SK-N-SH (cell line): ENCODE measurements around the gene CPZ. TPM values are rescaled to one million over a fixed set of nuclear protein-coding genes. Genes with fewer than 3 reads are reported as not detected.

Experiments used
- CTCF ChIA-PET: fragments of 300-600, 350-600 bp; formaldehyde crosslinking; extraction: SDS; loops from one replicate; lab custom pipeline; 2021; lab: Yijun Ruan, JAX
- POLR2A ChIA-PET: fragments of 350-600 bp; sonication (Branson Sonifier 250); formaldehyde crosslinking; extraction: SDS; loops from one replicate; lab custom pipeline; 2020; ENCODE audit warnings: antibody characterized with exemption, inconsistent platforms; lab: Yijun Ruan, JAX
- DNase-seq: peaks from one replicate; pipeline ENCODE4 v3.0.0; 2012
- H2AFZ ChIP-seq: fragments of 200-600 bp; sonication (generic); 2 replicates; pipeline ENCODE4 v1.8.1; 2016; ENCODE audit warnings: antibody characterized with exemption, mild to moderate bottlenecking, low read depth
- H3F3A ChIP-seq: fragments of 200-600 bp; sonication (generic); replicated peaks from 2 replicates; pipeline ENCODE3; 2016; ENCODE audit warnings: antibody characterized with exemption, mild to moderate bottlenecking; ENCODE audit not compliant: insufficient read depth
- H3K27ac ChIP-seq, 2 experiments: fragments of 200-500 bp in 1 of 2; fragments of 200-600 bp in 1 of 2; sonication (Bioruptor generic) in 1 of 2; sonication (generic), shearing (Covaris generic) in 1 of 2; 2 replicates each; pipeline versions ENCODE4 v1.5.1 to v1.6.1; 2014 to 2016; ENCODE audit warnings: low read depth in 2 of 2, inconsistent platforms in 1 of 2, low read length in 1 of 2, mild to moderate bottlenecking in 1 of 2, mixed read lengths in 1 of 2
- H3K27me3 ChIP-seq: fragments of 200-600 bp; sonication (generic), shearing (Covaris generic); 2 replicates; pipeline ENCODE4 v1.6.1; 2016; ENCODE audit warnings: mixed run types; ENCODE audit not compliant: insufficient read depth
- H3K36me3 ChIP-seq, 2 experiments: fragments of 200-500 bp in 1 of 2; fragments of 200-600 bp in 1 of 2; sonication (Bioruptor generic) in 1 of 2; sonication (generic) in 1 of 2; replicated peaks in 1 of 2; 2 replicates each; pipeline versions ENCODE3 to v1.5.1; 2014 to 2016; ENCODE audit warnings: low read length in 1 of 2, mild to moderate bottlenecking in 1 of 2; ENCODE audit not compliant: insufficient read depth in 2 of 2, control insufficient read depth in 1 of 2
- H3K4me1 ChIP-seq, 2 experiments: fragments of 200-500 bp in 1 of 2; fragments of 200-600 bp in 1 of 2; sonication (Bioruptor generic) in 1 of 2; sonication (generic), shearing (Covaris generic) in 1 of 2; 2 replicates each; pipeline versions ENCODE4 v1.5.1 to v1.6.1; 2014 to 2016; ENCODE audit warnings: low read depth in 1 of 2, low read length in 1 of 2, mixed run types in 1 of 2; ENCODE audit not compliant: insufficient read depth in 2 of 2, control insufficient read depth in 1 of 2
- H3K4me2 ChIP-seq: fragments of 200-600 bp; sonication (generic), shearing (Covaris generic); 2 replicates; pipeline ENCODE4 v1.6.1; 2017; ENCODE audit warnings: mixed run types
- H3K4me3 ChIP-seq, 2 experiments: fragments of 200-500 bp in 1 of 2; fragments of 200-600 bp in 1 of 2; sonication (Bioruptor generic) in 1 of 2; sonication (generic), shearing (Covaris generic) in 1 of 2; 2 replicates each; pipeline versions ENCODE4 v1.5.1 to v1.8.1; 2014 to 2016; ENCODE audit warnings: low read depth in 2 of 2, inconsistent platforms in 1 of 2, low read length in 1 of 2, mild to moderate bottlenecking in 1 of 2, mixed read lengths in 1 of 2, moderate library complexity in 1 of 2
- H3K79me2 ChIP-seq: fragments of 200-600 bp; sonication (generic); 2 replicates; pipeline ENCODE4 v1.8.1; 2017; ENCODE audit warnings: mild to moderate bottlenecking; ENCODE audit not compliant: insufficient read depth
- H3K9ac ChIP-seq: fragments of 200-600 bp; sonication (generic); 2 replicates; pipeline ENCODE4 v1.6.1; 2017; ENCODE audit warnings: mixed run types
- H3K9me2 ChIP-seq: fragments of 200-600 bp; sonication (generic); 2 replicates; pipeline ENCODE4 v1.6.1; 2017; ENCODE audit warnings: mixed run types
- H3K9me3 ChIP-seq: fragments of 200-600 bp; sonication (generic); 2 replicates; pipeline ENCODE4 v1.6.1; 2017; ENCODE audit warnings: mixed run types, mild to moderate bottlenecking, moderate library complexity
- H4K20me1 ChIP-seq: fragments of 200-600 bp; sonication (generic); 2 replicates; pipeline ENCODE4 v1.6.1; 2017; ENCODE audit warnings: mild to moderate bottlenecking, mixed run types; ENCODE audit not compliant: insufficient read depth
- ELF1 ChIP-seq: IDR thresholded peaks from 2 replicates; pipeline ENCODE4 v1.4.0; 2012
- EP300 ChIP-seq, 2 experiments: IDR thresholded peaks; 2 replicates each; pipeline versions ENCODE4 v1.4.0 to v1.6.1; 2012; ENCODE audit warnings: borderline replicate concordance in 1 of 2, low read depth in 1 of 2, low read length in 1 of 2
- FOXM1 ChIP-seq: IDR thresholded peaks from 2 replicates; pipeline ENCODE4 v1.4.0; 2012; ENCODE audit warnings: low read depth, mild to moderate bottlenecking
- GABPA ChIP-seq: IDR thresholded peaks from 2 replicates; pipeline ENCODE4 v1.4.0; 2012; ENCODE audit warnings: low read depth, mild to moderate bottlenecking
- GATA2 ChIP-seq: sonication (generic); formaldehyde crosslinking; IDR thresholded peaks from 2 replicates; pipeline ENCODE4 v1.5.0; 2020; ENCODE audit warnings: mild to moderate bottlenecking, missing genetic modification reagents
- IRF3 ChIP-seq: fragments of 150-350 bp; IDR thresholded peaks from 2 replicates; pipeline ENCODE4 v1.6.1; 2016; ENCODE audit warnings: mild to moderate bottlenecking, low read depth, low read length
- JUND ChIP-seq: IDR thresholded peaks from 2 replicates; pipeline ENCODE4 v1.4.0; 2012
- POLR2AphosphoS5 ChIP-seq: IDR thresholded peaks from 2 replicates; pipeline ENCODE4 v1.6.1; 2012; ENCODE audit warnings: low read depth, low read length
- REST ChIP-seq: IDR thresholded peaks from 2 replicates; pipeline ENCODE4 v1.6.1; 2012; ENCODE audit warnings: mild to moderate bottlenecking, low read depth, low read length, moderate library complexity
- RXRA ChIP-seq: IDR thresholded peaks from 2 replicates; pipeline ENCODE4 v1.4.0; 2012; ENCODE audit warnings: low read depth, mild to moderate bottlenecking, borderline replicate concordance
- SIN3A ChIP-seq: IDR thresholded peaks from 2 replicates; pipeline ENCODE4 v1.6.1; 2012; ENCODE audit warnings: low read depth, mild to moderate bottlenecking, low read length, moderate library complexity, borderline replicate concordance
- SMC3 ChIP-seq: IDR thresholded peaks from 2 replicates; pipeline ENCODE4 v1.6.1; 2012; ENCODE audit warnings: low read depth, low read length, improper control_type of control experiment
- TEAD4 ChIP-seq: IDR thresholded peaks from 2 replicates; pipeline ENCODE4 v1.4.0; 2012; ENCODE audit warnings: mild to moderate bottlenecking, borderline replicate concordance; ENCODE audit not compliant: insufficient read depth
- YY1 ChIP-seq: IDR thresholded peaks from 2 replicates; pipeline ENCODE4 v1.4.0; 2012; ENCODE audit warnings: low read depth, mild to moderate bottlenecking
- WGBS: methylation state at CpG from one replicate; pipeline ENCODE4 v1.1.6; 2017; ENCODE audit warnings: low lambda C conversion rate; 5-methylcytosine and 5-hydroxymethylcytosine counted together
- polyA plus RNA-seq, 3 experiments: library from polyadenylated mRNA; depleted of rRNA; stranded (reverse); fragments of >200 nt; gene quantifications; 2 replicates each; pipeline ENCODE4 v1.2.3, GENCODE V29; 2012
- TF ChIP-seq, protein P1 (sequence below): IDR thresholded peaks from 2 replicates; pipeline ENCODE4 v1.4.0; 2012; ENCODE audit warnings: low read depth
- TF ChIP-seq, protein P2 (sequence below): IDR thresholded peaks from 2 replicates; pipeline ENCODE4 v1.4.0; 2012; ENCODE audit warnings: low read depth, borderline replicate concordance
- TF ChIP-seq, protein P3 (sequence below): IDR thresholded peaks from 2 replicates; pipeline ENCODE4 v1.4.0; 2012; ENCODE audit warnings: low read depth, borderline replicate concordance
- TF ChIP-seq, protein P4 (sequence below): IDR thresholded peaks from 2 replicates; pipeline ENCODE4; 2012

The CPZ gene
- polyA plus RNA-seq, 1 of the 3 experiments (the other 2 are of a cell fraction), result not detected

- H3K27ac ChIP-seq, result no peak overlapping the region
- no peak for DNase-seq
- H3K36me3 ChIP-seq, result no peaks in the 10 kb centered on the region
- TF ChIP-seq YY1, result no peak
- TF ChIP-seq IRF3, result no peak
- TF ChIP-seq EP300 (IDR thresholded peaks at IDR 0.05; ENCODE audit: borderline replicate concordance in 1 of 2, low read depth in 1 of 2, low read length in 1 of 2), result no peak
- TF ChIP-seq, protein P1, sequence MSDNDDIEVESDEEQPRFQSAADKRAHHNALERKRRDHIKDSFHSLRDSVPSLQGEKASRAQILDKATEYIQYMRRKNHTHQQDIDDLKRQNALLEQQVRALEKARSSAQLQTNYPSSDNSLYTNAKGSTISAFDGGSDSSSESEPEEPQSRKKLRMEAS, result no peak
- TF ChIP-seq FOXM1, result no peak
- no peak for TF ChIP-seq RXRA
- TF ChIP-seq, protein P2, sequence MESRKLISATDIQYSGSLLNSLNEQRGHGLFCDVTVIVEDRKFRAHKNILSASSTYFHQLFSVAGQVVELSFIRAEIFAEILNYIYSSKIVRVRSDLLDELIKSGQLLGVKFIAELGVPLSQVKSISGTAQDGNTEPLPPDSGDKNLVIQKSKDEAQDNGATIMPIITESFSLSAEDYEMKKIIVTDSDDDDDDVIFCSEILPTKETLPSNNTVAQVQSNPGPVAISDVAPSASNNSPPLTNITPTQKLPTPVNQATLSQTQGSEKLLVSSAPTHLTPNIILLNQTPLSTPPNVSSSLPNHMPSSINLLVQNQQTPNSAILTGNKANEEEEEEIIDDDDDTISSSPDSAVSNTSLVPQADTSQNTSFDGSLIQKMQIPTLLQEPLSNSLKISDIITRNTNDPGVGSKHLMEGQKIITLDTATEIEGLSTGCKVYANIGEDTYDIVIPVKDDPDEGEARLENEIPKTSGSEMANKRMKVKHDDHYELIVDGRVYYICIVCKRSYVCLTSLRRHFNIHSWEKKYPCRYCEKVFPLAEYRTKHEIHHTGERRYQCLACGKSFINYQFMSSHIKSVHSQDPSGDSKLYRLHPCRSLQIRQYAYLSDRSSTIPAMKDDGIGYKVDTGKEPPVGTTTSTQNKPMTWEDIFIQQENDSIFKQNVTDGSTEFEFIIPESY, result no peak
- TF ChIP-seq GABPA, result no peak
- TF ChIP-seq TEAD4, result no peak
- H3K4me3 ChIP-seq, result no peak overlapping the region
- WGBS, result 71% methylated on average over 12 of the region's 12 CpGs
- no peaks in the 10 kb centered on the region for H3K9me2 ChIP-seq
- H3K9me3 ChIP-seq, result no peaks in the 10 kb centered on the region
- H3K79me2 ChIP-seq, result no peaks in the 10 kb centered on the region
- H2AFZ ChIP-seq, result no peak overlapping the region
- no peaks in the 10 kb centered on the region for H3K27me3 ChIP-seq
- ChIA-PET CTCF (no interaction called here), POLR2A (no interaction called here)
- no peak overlapping the region for H3K9ac ChIP-seq
- H3K4me1 ChIP-seq, result no peaks in the 10 kb centered on the region
- no peaks in the 10 kb centered on the region for H3F3A ChIP-seq
- no peak overlapping the region for H3K4me2 ChIP-seq
- H4K20me1 ChIP-seq, result no peaks in the 10 kb centered on the region
These were observed 38.6 kb upstream of the CPZ start for GRCh38 chr4:8553991-8554405.

GRCh38 chr4:8554555-8555100, 37.9 kb upstream of the CPZ start:
- no peak overlapping the region for H3K4me2 ChIP-seq
- WGBS, result 61% methylated on average over 17 of the region's 17 CpGs

More at GRCh38 chr4:8554555-8555100, 37.9 kb upstream of the CPZ start:
- no peak for DNase-seq
- no peak overlapping the region for H3K9ac ChIP-seq
- no peaks in the 10 kb centered on the region for H3K27me3 ChIP-seq
- CTCF ChIA-PET, result no interaction called here
- TF ChIP-seq JUND (no peak), GATA2 (CRISPR knock-in tag) (no peak), GABPA (no peak), SMC3 (no peak), ELF1 (no peak), RXRA (no peak), REST (no peak), POLR2AphosphoS5 (no peak), SIN3A (no peak)
- TF ChIP-seq, protein P1, result no peak
- TF ChIP-seq, protein P3, sequence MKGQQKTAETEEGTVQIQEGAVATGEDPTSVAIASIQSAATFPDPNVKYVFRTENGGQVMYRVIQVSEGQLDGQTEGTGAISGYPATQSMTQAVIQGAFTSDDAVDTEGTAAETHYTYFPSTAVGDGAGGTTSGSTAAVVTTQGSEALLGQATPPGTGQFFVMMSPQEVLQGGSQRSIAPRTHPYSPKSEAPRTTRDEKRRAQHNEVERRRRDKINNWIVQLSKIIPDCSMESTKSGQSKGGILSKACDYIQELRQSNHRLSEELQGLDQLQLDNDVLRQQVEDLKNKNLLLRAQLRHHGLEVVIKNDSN, result no peak
- TF ChIP-seq, protein P4, sequence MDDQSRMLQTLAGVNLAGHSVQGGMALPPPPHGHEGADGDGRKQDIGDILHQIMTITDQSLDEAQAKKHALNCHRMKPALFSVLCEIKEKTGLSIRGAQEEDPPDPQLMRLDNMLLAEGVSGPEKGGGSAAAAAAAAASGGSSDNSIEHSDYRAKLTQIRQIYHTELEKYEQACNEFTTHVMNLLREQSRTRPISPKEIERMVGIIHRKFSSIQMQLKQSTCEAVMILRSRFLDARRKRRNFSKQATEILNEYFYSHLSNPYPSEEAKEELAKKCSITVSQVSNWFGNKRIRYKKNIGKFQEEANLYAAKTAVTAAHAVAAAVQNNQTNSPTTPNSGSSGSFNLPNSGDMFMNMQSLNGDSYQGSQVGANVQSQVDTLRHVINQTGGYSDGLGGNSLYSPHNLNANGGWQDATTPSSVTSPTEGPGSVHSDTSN, result no peak
- POLR2A ChIA-PET, result no interaction called here
- H3K79me2 ChIP-seq, result no peaks in the 10 kb centered on the region
- H3K27ac ChIP-seq, result no peak overlapping the region
- no peaks in the 10 kb centered on the region for H3F3A ChIP-seq
- H3K9me3 ChIP-seq, result no peaks in the 10 kb centered on the region
- H3K4me1 ChIP-seq, result no peaks in the 10 kb centered on the region
- H4K20me1 ChIP-seq, result no peaks in the 10 kb centered on the region
- H3K36me3 ChIP-seq, result no peaks in the 10 kb centered on the region
- H3K9me2 ChIP-seq, result no peaks in the 10 kb centered on the region
- H2AFZ ChIP-seq, result no peak overlapping the region
- H3K4me3 ChIP-seq, result no peak overlapping the region
